Heart left ventricle (tissue), 13 donors: ENCODE measurements around the gene UBE2F.

Source experiments
- CTCF ChIP-seq, 12 donors: fragments of 200-600 bp; sonication (generic) in 4 of 12; IDR thresholded peaks; one replicate each; pipeline versions ENCODE4 v1.5.0 to v1.8.0; 2018 to 2022; ENCODE audit warnings: antibody characterized with exemption in 12 of 12, mild to moderate bottlenecking in 5 of 12
- POLR2A ChIP-seq, 2 donors: fragments of 450-650 bp; IDR thresholded peaks; one replicate each; pipeline ENCODE4 v1.6.1; 2017; ENCODE audit warnings: antibody characterized with exemption in 2 of 2, mild to moderate bottlenecking in 2 of 2, moderate library complexity in 2 of 2
- donor health status: ischemic (EF 13 %, LVEDD 7.1; RV severe dilation, severe dysfunction).
- donor health status: DM: no; HTN: yes; CAD: no.
- donor health status: DM: no; HTN: no; CAD: no.
- donor health status: ischemic (EF 25% LVEDD 6.9; RV normal size, moderate dysfunction).
- donor health status: ischemic (EF 25% LVEDD 5.7; RV mildly dilated, moderate dysfunction).
- donor health status: ischemic (EF 35%, LVEDD 5.7; RV mildly dilated, moderate dysfunction).
- donor health status: nonischemic (EF 11% LVEDD 7.7; RV severe dilation, severe dysfunction).
- donor health status: DM: yes; HTN: yes; CAD: no.
- donor health status: PGD.
- donor health status: ischemic (EF 29% LVEDD 5.4; RV normal size, mild dysfunction).
- donor health status: nonischemic (EF 23%, LVEDD 6.1; RV moderate dilation, normal function).

- no peak for TF ChIP-seq CTCF (IDR thresholded peaks at IDR 0.05)
- no peak for TF ChIP-seq POLR2A (IDR thresholded peaks at IDR 0.05)
These were observed 97.6 kb downstream of the UBE2F start for GRCh38 chr2:238064376-238064775.
